ENCODE measurements around the gene GHRHR.

GHRHR gene

GRCh38 chr7:31023877-31024276 lies 60.1 kb downstream of the GHRHR start:
- no peak for DNase-seq (ENCODE audit: low read depth)
- TF ChIP-seq CTCF (IDR thresholded peaks at IDR 0.05; ENCODE audit: low read depth, low read length, missing control alignments): no peak
- no peak overlapping the region for H3K4me3 ChIP-seq (ENCODE audit: low read depth, low read length)

- TF ChIP-seq CTCF (IDR thresholded peaks at IDR 0.05; ENCODE audit: low read depth, low read length, missing control alignments): no peak
- no peak overlapping the region for H3K4me3 ChIP-seq (ENCODE audit: low read depth, low read length)
- DNase-seq (ENCODE audit: low read depth): no peak
Measured at GRCh38 chr7:31027161-31027965, 63.6 kb downstream of the GHRHR start.

GRCh38 chr7:31028006-31028405 lies 64.3 kb downstream of the GHRHR start:
- DNase-seq (ENCODE audit: low read depth): no peak
- TF ChIP-seq CTCF (IDR thresholded peaks at IDR 0.05; ENCODE audit: low read depth, low read length, missing control alignments): no peak
- H3K4me3 ChIP-seq (ENCODE audit: low read depth, low read length): no peak overlapping the region

- no peak for DNase-seq (ENCODE audit: low read depth)
- no peak overlapping the region for H3K4me3 ChIP-seq (ENCODE audit: low read depth, low read length)
- no peak for TF ChIP-seq CTCF (IDR thresholded peaks at IDR 0.05; ENCODE audit: low read depth, low read length, missing control alignments)
Measured at GRCh38 chr7:31028417-31028992, 64.8 kb downstream of the GHRHR start.
